Type B pancreatic cell (in vitro differentiated cells): ENCODE measurements around the gene SCAF4. TPM values are rescaled to one million over a fixed set of nuclear protein-coding genes. Genes with fewer than 3 reads are reported as not detected.

Experiments
- DNase-seq: peaks from one replicate; pipeline ENCODE4 v3.0.0; 2021; ENCODE audit warnings: mixed read lengths; ENCODE audit not compliant: unreplicated experiment; ENCODE audit errors: extremely low spot score
- H3K27ac Mint-ChIP-seq: 2 replicates; pipeline ENCODE4 v1.8.0; 2021; ENCODE audit warnings: mild to moderate bottlenecking, mixed read lengths
- H3K27me3 Mint-ChIP-seq: 2 replicates; pipeline ENCODE4 v1.8.0; 2021; ENCODE audit warnings: mixed read lengths
- H3K36me3 Mint-ChIP-seq: 2 replicates; pipeline ENCODE4 v1.8.0; 2021; ENCODE audit warnings: mixed read lengths
- H3K4me1 Mint-ChIP-seq: one replicate; pipeline ENCODE4 v1.8.0; 2021; ENCODE audit warnings: mixed read lengths; ENCODE audit not compliant: unreplicated experiment
- H3K4me3 Mint-ChIP-seq: 2 replicates; pipeline ENCODE4 v1.8.0; 2021; ENCODE audit warnings: mild to moderate bottlenecking, mixed read lengths
- H3K9me3 Mint-ChIP-seq: 2 replicates; pipeline ENCODE4 v1.8.0; 2021; ENCODE audit warnings: mixed read lengths
- total RNA-seq: library from RNA; stranded (reverse); gene quantifications from 2 replicates; pipeline ENCODE4 v1.2.1, GENCODE V29; 2021; ENCODE audit warnings: low replicate concordance
- TF ChIP-seq, protein P1 (sequence below): fragments of 200-600 bp; sonication (generic); conservative IDR thresholded peaks from 2 replicates; pipeline ENCODE4 v1.5.0; 2021; ENCODE audit warnings: antibody characterized with exemption, mild to moderate bottlenecking

SCAF4 gene
- total RNA-seq, 1 donor from 2014 or later, result 53.2 TPM

DNA sequence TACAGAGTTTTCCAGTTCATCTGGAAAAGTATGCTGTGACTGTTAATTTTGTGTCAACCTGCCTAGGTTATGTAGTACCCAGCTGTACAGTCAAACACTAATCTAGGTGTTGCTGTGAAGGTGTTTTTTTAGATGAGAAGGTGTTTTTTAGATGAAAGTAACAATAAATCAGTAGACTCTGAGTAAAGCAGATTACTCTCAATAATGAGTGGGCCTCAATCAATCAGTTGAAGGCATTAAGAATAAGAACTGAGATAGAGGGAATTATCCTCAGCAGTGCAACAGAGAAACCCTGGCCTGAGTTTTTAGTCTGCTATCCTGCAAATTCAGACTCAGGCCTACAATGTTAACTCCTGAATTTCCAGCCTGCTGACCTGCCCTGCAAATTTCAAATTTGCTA is 33.5 kb downstream of the SCAF4 start:
- H3K9me3 Mint-ChIP-seq, result no peaks in the 10 kb centered on the region
- H3K4me3 Mint-ChIP-seq, result no peak overlapping the region
- H3K27me3 Mint-ChIP-seq, result no peaks in the 10 kb centered on the region
- no peak for DNase-seq
- no peaks in the 10 kb centered on the region for H3K4me1 Mint-ChIP-seq
- TF ChIP-seq, protein P1, sequence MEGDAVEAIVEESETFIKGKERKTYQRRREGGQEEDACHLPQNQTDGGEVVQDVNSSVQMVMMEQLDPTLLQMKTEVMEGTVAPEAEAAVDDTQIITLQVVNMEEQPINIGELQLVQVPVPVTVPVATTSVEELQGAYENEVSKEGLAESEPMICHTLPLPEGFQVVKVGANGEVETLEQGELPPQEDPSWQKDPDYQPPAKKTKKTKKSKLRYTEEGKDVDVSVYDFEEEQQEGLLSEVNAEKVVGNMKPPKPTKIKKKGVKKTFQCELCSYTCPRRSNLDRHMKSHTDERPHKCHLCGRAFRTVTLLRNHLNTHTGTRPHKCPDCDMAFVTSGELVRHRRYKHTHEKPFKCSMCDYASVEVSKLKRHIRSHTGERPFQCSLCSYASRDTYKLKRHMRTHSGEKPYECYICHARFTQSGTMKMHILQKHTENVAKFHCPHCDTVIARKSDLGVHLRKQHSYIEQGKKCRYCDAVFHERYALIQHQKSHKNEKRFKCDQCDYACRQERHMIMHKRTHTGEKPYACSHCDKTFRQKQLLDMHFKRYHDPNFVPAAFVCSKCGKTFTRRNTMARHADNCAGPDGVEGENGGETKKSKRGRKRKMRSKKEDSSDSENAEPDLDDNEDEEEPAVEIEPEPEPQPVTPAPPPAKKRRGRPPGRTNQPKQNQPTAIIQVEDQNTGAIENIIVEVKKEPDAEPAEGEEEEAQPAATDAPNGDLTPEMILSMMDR, result no peak
- H3K36me3 Mint-ChIP-seq, result peaks cover 49% of the 10 kb centered on the region
- no peak overlapping the region for H3K27ac Mint-ChIP-seq

DNA sequence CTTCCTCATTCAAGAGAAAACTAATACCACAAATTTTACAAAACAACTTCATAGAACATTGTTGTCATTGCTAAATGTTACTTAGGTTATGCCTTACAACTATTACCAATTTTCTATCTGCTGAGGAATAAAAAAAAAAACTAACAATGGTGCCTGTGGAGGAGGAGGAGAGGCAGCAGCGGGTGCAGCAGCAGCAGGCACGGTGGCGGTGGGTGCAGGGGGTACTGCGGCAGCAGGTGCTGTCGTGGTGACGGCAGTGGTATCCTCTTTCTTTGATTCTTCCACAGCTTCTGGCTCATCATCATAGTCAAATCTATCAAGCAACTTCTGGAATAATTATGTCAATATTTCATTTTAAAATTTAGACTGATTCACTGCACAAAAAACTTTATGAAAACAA is 35.5 kb downstream of the SCAF4 start:
- H3K4me1 Mint-ChIP-seq, result no peaks in the 10 kb centered on the region

DNA sequence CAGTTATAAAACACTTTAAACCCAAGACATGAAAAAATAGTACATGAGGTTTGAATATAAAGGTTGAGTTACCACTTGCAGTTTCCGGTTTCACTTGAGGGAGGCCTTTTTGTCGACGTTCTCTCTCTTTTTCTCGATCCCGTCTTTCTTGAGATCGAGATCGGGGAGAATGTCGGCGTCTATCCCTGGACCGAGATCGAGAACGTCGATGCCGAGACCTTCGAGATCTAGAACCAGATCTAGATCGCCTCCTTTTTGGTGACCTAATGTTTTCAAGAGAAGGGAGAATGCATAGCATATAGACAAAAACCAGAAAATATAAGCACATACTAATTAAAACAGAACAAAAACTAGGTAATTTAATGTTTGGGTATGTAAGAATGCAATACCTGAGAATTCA is 38.7 kb downstream of the SCAF4 start:
- DNase-seq, result no peak
- peaks cover 48% of the 10 kb centered on the region for H3K36me3 Mint-ChIP-seq
- no peaks in the 10 kb centered on the region for H3K27me3 Mint-ChIP-seq
- H3K4me1 Mint-ChIP-seq, result no peaks in the 10 kb centered on the region
- no peak overlapping the region for H3K27ac Mint-ChIP-seq
- H3K4me3 Mint-ChIP-seq, result no peak overlapping the region
- no peaks in the 10 kb centered on the region for H3K9me3 Mint-ChIP-seq
- TF ChIP-seq, protein P1, result no peak

More for the DNA sequence above, 35.5 kb downstream of the SCAF4 start:
- TF ChIP-seq, protein P1, result no peak
- DNase-seq, result no peak
- no peak overlapping the region for H3K4me3 Mint-ChIP-seq
- H3K27ac Mint-ChIP-seq, result no peak overlapping the region
- H3K9me3 Mint-ChIP-seq, result no peaks in the 10 kb centered on the region
- H3K36me3 Mint-ChIP-seq, result peaks cover 48% of the 10 kb centered on the region
- H3K27me3 Mint-ChIP-seq, result no peaks in the 10 kb centered on the region

DNA sequence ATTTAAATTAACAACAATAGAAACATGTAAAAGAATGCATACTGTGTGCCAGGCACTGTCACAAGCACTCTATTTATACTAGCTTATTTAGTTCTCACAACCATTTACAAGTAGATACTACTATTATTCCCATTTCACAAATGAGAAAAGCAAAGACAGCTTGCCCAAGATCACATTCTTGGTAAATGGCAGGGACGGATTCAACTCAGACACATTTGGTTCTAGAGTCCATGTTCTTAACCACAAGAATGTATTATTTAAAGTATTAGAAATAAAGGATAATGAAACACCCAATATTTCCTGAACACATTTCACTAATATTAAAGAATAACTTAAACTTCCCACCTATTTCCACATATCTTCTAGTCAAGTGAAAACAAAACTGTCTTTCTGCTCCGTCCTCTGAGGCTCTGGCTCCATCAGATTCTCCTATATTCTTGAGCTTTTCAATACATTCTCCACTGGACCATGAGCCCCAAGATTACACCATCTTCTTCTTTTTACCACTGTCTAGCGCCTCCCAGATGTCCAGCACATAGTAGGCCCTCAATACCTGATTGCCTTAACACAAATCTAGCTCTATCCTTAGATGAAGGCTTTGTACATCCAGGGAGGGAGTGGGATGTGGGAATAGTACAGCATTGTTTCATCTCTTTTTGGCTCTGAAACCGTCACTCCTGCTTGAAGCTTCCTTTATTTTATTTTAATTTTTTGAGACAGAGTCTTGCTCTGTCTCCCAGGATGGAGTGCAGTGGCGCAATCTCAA is 43.1 kb downstream of the SCAF4 start:
- H3K36me3 Mint-ChIP-seq, result peaks cover 51% of the 10 kb centered on the region

DNA sequence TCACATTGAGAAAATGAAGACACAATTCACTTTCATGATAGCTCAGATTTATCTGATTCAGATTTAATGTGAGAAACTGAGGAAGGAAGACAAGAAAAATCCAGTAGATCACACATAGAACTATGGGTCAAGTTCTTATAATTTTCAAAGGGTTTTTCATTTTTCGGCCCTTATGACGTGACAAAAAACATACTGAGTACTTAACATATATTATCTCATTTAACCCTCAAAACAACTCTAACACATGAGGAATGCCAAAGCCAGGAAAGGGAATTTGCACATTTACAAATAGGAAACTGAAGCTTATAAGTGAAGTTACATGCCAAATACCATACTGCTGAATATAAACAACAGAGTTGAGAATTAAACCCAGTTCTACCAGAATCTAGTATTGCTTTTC is 44.8 kb downstream of the SCAF4 start:
- Mint-ChIP-seq H3K9me3 (no peaks in the 10 kb centered on the region), H3K4me1 (no peaks in the 10 kb centered on the region), H3K36me3 (peaks cover 48% of the 10 kb centered on the region), H3K27me3 (no peaks in the 10 kb centered on the region), H3K4me3 (no peak overlapping the region), H3K27ac (no peak overlapping the region)
- TF ChIP-seq, protein P1, result no peak
- DNase-seq, result no peak

More for the DNA sequence above, 43.1 kb downstream of the SCAF4 start:
- Mint-ChIP-seq H3K4me1 (no peaks in the 10 kb centered on the region), H3K27me3 (no peaks in the 10 kb centered on the region), H3K4me3 (no peak overlapping the region), H3K9me3 (no peaks in the 10 kb centered on the region), H3K27ac (no peak overlapping the region)
- TF ChIP-seq, protein P1, result no peak
- DNase-seq, result no peak
